Hippocampal formation (tissue), 2 donors: ENCODE data around the gene PLCH1.

Experiments used
- DNase-seq, 2 donors: peaks; one replicate each; lab custom pipeline; 2025; lab: John Stamatoyannopoulos, UW

Gene PLCH1

GRCh38 chr3:155372281-155372680, 372.6 kb downstream of the PLCH1 start:
- DNase-seq: no peak

GRCh38 chr3:155370764-155371503, 373.9 kb downstream of the PLCH1 start:
- no peak for DNase-seq

GRCh38 chr3:155370198-155370597, 374.7 kb downstream of the PLCH1 start:
- DNase-seq: peak in 1 of 2 donors; percentile 7

GRCh38 chr3:155369735-155370134, 375.1 kb downstream of the PLCH1 start:
- no peak for DNase-seq

- no peak for DNase-seq
Measured at GRCh38 chr3:155369244-155369643, 375.6 kb downstream of the PLCH1 start.

- DNase-seq: no peak
Measured at GRCh38 chr3:155368786-155369185, 376.1 kb downstream of the PLCH1 start.

GRCh38 chr3:155367506-155367905, 377.4 kb downstream of the PLCH1 start:
- DNase-seq: no peak

- DNase-seq: no peak
Measured at GRCh38 chr3:155365178-155365783, 379.6 kb downstream of the PLCH1 start.

- no peak for DNase-seq
Measured at GRCh38 chr3:155364492-155364891, 380.4 kb downstream of the PLCH1 start.

GRCh38 chr3:155363690-155364070, 381.2 kb downstream of the PLCH1 start:
- no peak for DNase-seq

GRCh38 chr3:155362808-155363689, 381.8 kb downstream of the PLCH1 start:
- DNase-seq: no peak

- no peak for DNase-seq
Measured at GRCh38 chr3:155360281-155360680, 384.6 kb downstream of the PLCH1 start.

GRCh38 chr3:155356594-155357370, 388.1 kb downstream of the PLCH1 start:
- DNase-seq: no peak

GRCh38 chr3:155354658-155355057, 390.2 kb downstream of the PLCH1 start:
- no peak for DNase-seq

- peak in 1 of 2 donors; percentile 66 for DNase-seq
Measured at GRCh38 chr3:155352900-155353490, 391.9 kb downstream of the PLCH1 start.

GRCh38 chr3:155350571-155350970, 394.3 kb downstream of the PLCH1 start:
- no peak for DNase-seq

- DNase-seq: no peak
Measured at GRCh38 chr3:155347901-155348300, 397.0 kb downstream of the PLCH1 start.

- peak in 1 of 2 donors; percentile 46 for DNase-seq
Measured at GRCh38 chr3:155342344-155342743, 402.5 kb downstream of the PLCH1 start.

GRCh38 chr3:155339052-155339451, 405.8 kb downstream of the PLCH1 start:
- DNase-seq: no peak

- DNase-seq: no peak
Measured at GRCh38 chr3:155335724-155336354, 409.0 kb downstream of the PLCH1 start.
